Activated CD8-positive, alpha-beta T cell treated with anti-CD3 and anti-CD28 coated beads, Interleukin-2, amount 10 ng/mL, durations not matched to agents 7 days and 5 days (primary cell): ENCODE results near the gene GNB1. TPM values are rescaled to one million over a fixed set of nuclear protein-coding genes. Genes with fewer than 3 reads are reported as not detected.
A peak's percentile ranks its signal among the peaks of the same experiment; 100 is the strongest.

Source experiments
- ATAC-seq: fragments of 150-1000 bp; cut with Tn5 transposase; one replicate; pipeline ENCODE4 v1.10.0; 2021; ENCODE audit warnings: moderate library complexity
- CTCF ChIA-PET: fragments of 350-600 bp; sonication (Branson Sonifier 250); formaldehyde crosslinking; loops from one replicate; lab custom pipeline; 2021; ENCODE audit warnings: antibody characterized with exemption; lab: Charles Lee
- POLR2A ChIA-PET: fragments of 350-600 bp; sonication (Branson Sonifier 250); formaldehyde crosslinking; loops from one replicate; lab custom pipeline; 2021; ENCODE audit warnings: antibody characterized with exemption; lab: Charles Lee
- DNase-seq: peaks from one replicate; pipeline ENCODE4 v3.0.0-alpha.2; 2020
- H3K27ac Mint-ChIP-seq: one replicate; pipeline ENCODE4 v1.8.0; 2021; ENCODE audit warnings: mild to moderate bottlenecking, mixed read lengths
- H3K27me3 Mint-ChIP-seq: one replicate; pipeline ENCODE4 v1.8.0; 2021; ENCODE audit warnings: low read depth, mixed read lengths
- H3K36me3 Mint-ChIP-seq: one replicate; pipeline ENCODE4 v1.8.0; 2021; ENCODE audit warnings: low read depth, mixed read lengths
- H3K4me1 Mint-ChIP-seq: one replicate; pipeline ENCODE4 v1.8.0; 2021; ENCODE audit warnings: low read depth, mixed read lengths
- H3K4me3 Mint-ChIP-seq: one replicate; pipeline ENCODE4 v1.8.0; 2021; ENCODE audit warnings: mild to moderate bottlenecking, mixed read lengths
- H3K9me3 Mint-ChIP-seq: one replicate; pipeline ENCODE4 v1.8.0; 2022; ENCODE audit warnings: mixed read lengths; ENCODE audit not compliant: insufficient read depth
- total RNA-seq, 2 experiments: library from RNA; stranded (reverse); gene quantifications; one replicate each; pipeline ENCODE4 v1.2.3, GENCODE V29; 2021

GNB1 gene
- total RNA-seq, 2 experiments from 2014 or later: 398 TPM

GRCh38 chr1:1782399-1783221, 108.3 kb downstream of the GNB1 start:
- H3K4me1 Mint-ChIP-seq: peaks cover 47% of the 10 kb centered on the region
- H3K27me3 Mint-ChIP-seq: no peaks in the 10 kb centered on the region
- peak overlapping the region; percentile 5 for H3K4me3 Mint-ChIP-seq
- H3K9me3 Mint-ChIP-seq: no peaks in the 10 kb centered on the region
- peaks cover 35% of the 10 kb centered on the region for H3K36me3 Mint-ChIP-seq
- POLR2A ChIA-PET: interaction anchor here (0.7 kb wide), 1 partner anchor 47 kb away, joined by 3 read pairs; no protein-coding TSS in a partner anchor
- ATAC-seq (no peak), DNase-seq (peak; percentile 42)
- CTCF ChIA-PET: no interaction called here
- peak overlapping the region; percentile 86 for H3K27ac Mint-ChIP-seq

GRCh38 chr1:1781526-1781903, 109.4 kb downstream of the GNB1 start:
- POLR2A ChIA-PET: no interaction called here
- ATAC-seq (no peak), DNase-seq (no peak)
- H3K4me3 Mint-ChIP-seq: peak overlapping the region; percentile 40
- H3K27ac Mint-ChIP-seq: peak overlapping the region; percentile 97
- no peaks in the 10 kb centered on the region for H3K9me3 Mint-ChIP-seq
- H3K36me3 Mint-ChIP-seq: peaks cover 28% of the 10 kb centered on the region
- H3K27me3 Mint-ChIP-seq: no peaks in the 10 kb centered on the region
- CTCF ChIA-PET: no interaction called here
- H3K4me1 Mint-ChIP-seq: peaks cover 57% of the 10 kb centered on the region

DNA sequence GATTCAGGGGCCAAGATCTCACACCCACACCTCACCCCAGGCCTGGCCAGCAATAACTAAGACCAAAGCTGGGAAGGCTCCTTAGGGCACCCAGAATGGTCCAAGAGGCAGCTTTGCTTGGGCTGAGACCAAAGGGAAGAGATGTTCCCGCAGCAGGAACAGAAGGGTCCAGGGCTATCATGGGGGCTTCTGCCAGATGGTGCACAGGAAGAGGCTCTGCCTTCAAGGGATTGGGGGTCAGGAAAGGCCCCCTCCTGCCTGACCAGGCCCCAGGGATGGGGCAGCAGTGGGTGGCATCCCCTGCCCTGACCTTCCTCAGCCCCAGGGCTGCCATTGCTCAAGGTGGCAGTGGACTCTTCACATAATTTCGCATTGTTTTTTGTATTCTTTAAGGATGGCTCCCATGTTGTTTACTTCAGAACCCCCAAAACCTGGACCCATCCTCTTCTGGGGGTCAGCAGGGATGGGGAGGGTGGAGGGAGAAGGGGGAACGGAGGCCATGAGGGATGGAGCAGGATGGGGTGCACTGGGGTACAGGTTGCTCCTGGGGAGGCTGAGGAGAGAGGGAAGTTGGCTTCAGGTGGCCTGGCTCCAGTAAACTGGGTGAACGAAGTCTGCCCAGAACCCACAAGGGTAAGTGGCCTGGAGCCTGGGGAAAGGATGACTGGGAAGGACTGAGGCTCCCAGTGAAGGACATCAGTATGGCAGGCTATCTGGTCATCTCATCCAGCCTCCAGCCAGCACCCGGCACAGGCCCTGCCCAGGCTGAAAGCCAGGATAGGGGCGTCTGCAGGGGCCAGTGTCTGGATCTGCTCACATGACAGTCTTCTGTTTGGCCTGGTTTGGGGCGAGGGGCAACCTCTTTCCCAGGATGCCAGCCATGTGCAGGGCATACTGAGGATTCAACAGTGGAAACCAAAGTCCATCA, 110.0 kb downstream of the GNB1 start:
- H3K4me3 Mint-ChIP-seq: peak overlapping the region; percentile 72

DNA sequence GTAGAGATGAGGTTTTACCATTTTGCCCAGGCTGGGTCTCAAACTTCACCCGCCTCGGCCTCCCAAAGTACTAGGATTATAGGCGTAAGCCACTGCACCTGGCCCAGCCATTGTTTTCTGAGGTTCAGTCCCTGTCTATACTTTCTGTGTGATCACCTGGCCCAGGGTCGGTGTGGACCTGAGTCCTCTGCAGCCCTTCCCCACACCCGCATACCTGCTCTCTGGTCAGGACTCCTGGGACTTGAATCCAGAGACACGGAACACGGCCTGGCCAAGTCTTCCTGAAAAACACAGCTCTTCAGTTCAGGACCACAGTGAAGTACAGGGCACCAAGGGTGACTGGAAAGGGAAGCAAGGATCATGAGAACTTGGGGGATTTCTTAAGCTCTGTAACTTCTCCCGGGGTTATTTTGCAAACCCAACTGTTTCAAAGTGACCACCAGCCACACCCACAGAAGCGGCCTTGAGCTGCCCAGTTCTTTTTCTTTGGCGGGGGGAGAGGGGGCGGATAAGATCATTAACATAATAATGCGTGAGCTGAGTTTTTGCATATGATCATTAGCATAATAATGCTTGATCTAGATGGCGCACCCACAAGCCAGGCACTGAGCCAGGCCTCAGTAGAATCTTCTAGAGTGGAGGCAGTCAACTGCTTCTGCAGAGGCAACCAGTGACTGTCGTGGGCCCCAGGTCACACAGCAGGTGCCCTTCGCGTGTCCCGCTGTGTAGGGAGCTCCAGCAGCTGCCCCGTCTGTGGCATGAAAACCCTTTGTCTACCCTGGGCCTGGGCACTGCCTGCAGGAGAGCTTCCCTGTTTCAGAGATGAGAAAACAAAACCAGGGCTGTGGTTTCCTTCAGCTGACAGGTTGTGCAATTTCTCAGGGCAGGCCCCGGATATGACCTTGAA, 110.9 kb downstream of the GNB1 start:
- H3K4me3 Mint-ChIP-seq: peak overlapping the region; percentile 72
- DNase-seq: peak; percentile 85
- no peaks in the 10 kb centered on the region for H3K27me3 Mint-ChIP-seq
- no peaks in the 10 kb centered on the region for H3K9me3 Mint-ChIP-seq
- CTCF ChIA-PET: interaction anchor here (0.8 to 2.2 kb wide), 7 partner anchors 9 to 149 kb away, joined by 3 to 14 read pairs (median 6); no protein-coding TSS in a partner anchor
- POLR2A ChIA-PET: interaction anchor here (1.2 to 2.1 kb wide), 3 partner anchors 55 to 129 kb away, joined by 4 to 11 read pairs (median 6); partner anchors contain the start of gene CDK11A
- ATAC-seq: peak; percentile 38
- peaks cover 72% of the 10 kb centered on the region for H3K4me1 Mint-ChIP-seq
- peak overlapping the region; percentile 97 for H3K27ac Mint-ChIP-seq
- H3K36me3 Mint-ChIP-seq: peaks cover 24% of the 10 kb centered on the region

More for the DNA sequence above, 110.0 kb downstream of the GNB1 start:
- H3K27me3 Mint-ChIP-seq: no peaks in the 10 kb centered on the region
- no peaks in the 10 kb centered on the region for H3K9me3 Mint-ChIP-seq
- ATAC-seq (no peak), DNase-seq (no peak)
- H3K4me1 Mint-ChIP-seq: peaks cover 62% of the 10 kb centered on the region
- POLR2A ChIA-PET: interaction anchor here (1.5 to 2.1 kb wide), 2 partner anchors 56 to 128 kb away, joined by 6 to 11 read pairs; partner anchors contain the start of gene CDK11A
- H3K27ac Mint-ChIP-seq: peak overlapping the region; percentile 97
- H3K36me3 Mint-ChIP-seq: peaks cover 26% of the 10 kb centered on the region
- CTCF ChIA-PET: interaction anchor here (1.0 to 2.2 kb wide), 6 partner anchors 8 to 128 kb away, joined by 3 to 14 read pairs (median 6); no protein-coding TSS in a partner anchor

DNA sequence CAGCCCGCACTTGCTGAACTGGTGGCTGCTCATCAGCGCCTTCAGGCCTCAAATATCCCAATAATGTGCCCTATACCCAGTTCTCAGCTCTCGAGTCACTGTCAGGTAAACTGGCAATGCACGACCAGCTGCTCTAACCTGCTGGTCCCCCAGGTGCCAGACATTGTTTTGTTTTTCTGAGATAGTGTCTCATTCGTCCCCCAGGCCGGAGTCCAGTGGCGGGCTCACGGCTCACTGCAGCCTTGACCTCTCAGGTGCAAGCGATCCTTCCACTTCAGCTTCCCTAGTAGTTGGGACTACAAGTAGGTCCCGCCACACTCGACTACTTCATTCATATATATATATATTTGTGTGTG, 111.6 kb downstream of the GNB1 start:
- no peak for ATAC-seq
- CTCF ChIA-PET: interaction anchor here (1.4 to 2.2 kb wide), 3 partner anchors 9 to 129 kb away, joined by 7 to 14 read pairs (median 11); no protein-coding TSS in a partner anchor
- H3K27ac Mint-ChIP-seq: peak overlapping the region; percentile 97
- peaks cover 72% of the 10 kb centered on the region for H3K4me1 Mint-ChIP-seq
- H3K9me3 Mint-ChIP-seq: no peaks in the 10 kb centered on the region
- POLR2A ChIA-PET: interaction anchor here (1.2 to 2.1 kb wide), 3 partner anchors 55 to 130 kb away, joined by 4 to 11 read pairs (median 6); partner anchors contain the start of gene CDK11A
- no peak for DNase-seq
- no peaks in the 10 kb centered on the region for H3K27me3 Mint-ChIP-seq
- H3K4me3 Mint-ChIP-seq: peak overlapping the region; percentile 72
- peaks cover 24% of the 10 kb centered on the region for H3K36me3 Mint-ChIP-seq

DNA sequence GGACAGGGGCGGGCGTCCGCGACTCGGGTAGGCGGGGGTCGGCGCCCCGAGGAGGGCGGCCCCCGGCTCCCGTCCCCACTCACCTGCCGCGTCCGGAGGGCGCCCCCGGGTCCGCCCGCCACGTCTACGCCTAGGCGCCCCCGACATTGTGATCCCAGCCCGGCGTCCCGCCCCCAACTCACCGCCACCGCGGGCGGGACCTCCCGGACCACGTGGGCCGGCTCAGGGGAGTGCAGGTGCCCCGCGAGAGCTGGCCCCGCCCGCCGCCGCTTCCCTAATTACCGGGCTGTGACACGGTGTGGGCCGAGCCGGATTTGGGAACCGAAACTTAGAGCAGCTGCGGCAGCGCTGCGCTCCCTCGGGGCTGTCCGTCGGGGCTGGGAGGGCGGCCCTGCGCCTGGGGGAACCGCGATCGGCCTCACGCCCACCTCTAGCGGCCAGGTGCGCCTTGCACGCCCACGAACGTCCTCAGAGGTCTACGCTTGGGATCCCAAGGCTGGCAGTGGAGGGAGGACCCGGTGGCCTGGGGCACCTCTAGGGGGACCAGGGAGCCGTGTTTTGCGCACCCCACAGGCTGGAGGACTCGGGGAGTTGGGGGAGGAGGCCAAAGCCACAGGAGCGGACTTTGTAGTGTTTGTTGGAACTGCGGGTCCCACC, 112.1 kb downstream of the GNB1 start:
- Mint-ChIP-seq H3K9me3 (no peaks in the 10 kb centered on the region), H3K4me3 (peak overlapping the region; percentile 72), H3K27ac (peak overlapping the region; percentile 97), H3K27me3 (no peaks in the 10 kb centered on the region), H3K4me1 (peaks cover 72% of the 10 kb centered on the region), H3K36me3 (peaks cover 26% of the 10 kb centered on the region)
- ChIA-PET POLR2A (interaction anchor here (1.2 to 2.1 kb wide), 2 partner anchors 113 to 130 kb away, joined by 4 to 11 read pairs; no protein-coding TSS in a partner anchor), CTCF (interaction anchor here (2.2 kb wide), 1 partner anchor 130 kb away, joined by 11 read pairs; no protein-coding TSS in a partner anchor)
- ATAC-seq: peak; percentile 66
- DNase-seq: peak; percentile 88

GRCh38 chr1:1777950-1778662, 112.8 kb downstream of the GNB1 start, which contains the start of gene NADK:
NADK (minus strand) TSS chr1:1778470; CDS start chr1:1765406, 13,064 bp downstream.
- peak; percentile 68 for ATAC-seq
- ChIA-PET POLR2A (no interaction called here), CTCF (no interaction called here)
- Mint-ChIP-seq H3K27ac (peak within 1 kb of the TSS; percentile 97), H3K36me3 (peaks cover 26% of the 10 kb centered on the region), H3K4me3 (peak within 1 kb of the TSS; percentile 81), H3K4me1 (peaks cover 65% of the 10 kb centered on the region), H3K9me3 (no peaks in the 10 kb centered on the region), H3K27me3 (no peaks in the 10 kb centered on the region)
- peak; percentile 71 for DNase-seq

DNA sequence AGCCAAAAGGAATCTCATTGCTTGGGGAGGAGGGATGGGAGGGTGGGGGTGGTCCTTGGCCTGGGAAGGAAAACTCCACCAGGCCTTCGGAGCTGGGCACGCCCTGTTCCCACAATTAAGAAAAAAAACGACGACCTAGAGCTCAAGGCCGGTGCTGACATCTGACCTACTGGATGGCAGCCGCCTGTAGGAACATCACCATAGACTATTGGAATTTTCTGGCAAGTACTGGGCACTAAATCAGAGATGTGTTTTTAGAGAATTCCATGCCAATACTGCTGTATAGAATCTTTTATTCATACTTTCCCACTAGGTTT, 113.3 kb downstream of the GNB1 start:
- peaks cover 59% of the 10 kb centered on the region for H3K4me1 Mint-ChIP-seq
- POLR2A ChIA-PET: no interaction called here

GRCh38 chr1:1776672-1777582, 114.0 kb downstream of the GNB1 start:
- Mint-ChIP-seq H3K27ac (peak overlapping the region; percentile 85), H3K27me3 (no peaks in the 10 kb centered on the region), H3K4me3 (peak overlapping the region; percentile 81), H3K36me3 (peaks cover 32% of the 10 kb centered on the region), H3K4me1 (peaks cover 56% of the 10 kb centered on the region), H3K9me3 (no peaks in the 10 kb centered on the region)
- ATAC-seq (no peak), DNase-seq (no peak)
- CTCF ChIA-PET: interaction anchor here (0.9 to 2.0 kb wide), 3 partner anchors 98 to 268 kb away, joined by 3 to 9 read pairs (median 3); no protein-coding TSS in a partner anchor
- POLR2A ChIA-PET: interaction anchor here (0.6 kb wide), 1 partner anchor 52 kb away, joined by 3 read pairs; no protein-coding TSS in a partner anchor

More for the DNA sequence above, 113.3 kb downstream of the GNB1 start:
- CTCF ChIA-PET: interaction anchor here (1.3 to 2.0 kb wide), 2 partner anchors 99 to 128 kb away, joined by 3 to 9 read pairs; no protein-coding TSS in a partner anchor
- no peak for ATAC-seq
- Mint-ChIP-seq H3K36me3 (peaks cover 27% of the 10 kb centered on the region), H3K27me3 (no peaks in the 10 kb centered on the region), H3K4me3 (peak overlapping the region; percentile 81), H3K9me3 (no peaks in the 10 kb centered on the region), H3K27ac (peak overlapping the region; percentile 85)
- DNase-seq: no peak
